H9 (cell line): ENCODE data around the gene MS4A4A. TPM values are rescaled to one million over a fixed set of nuclear protein-coding genes. Genes with fewer than 3 reads are reported as not detected.

ENCODE experiments used
- DNase-seq: peaks from one replicate; pipeline ENCODE4 v3.0.0-alpha.2; 2017
- H2AFZ ChIP-seq: one replicate; pipeline ENCODE4 v1.6.1; 2013; ENCODE audit warnings: mild to moderate bottlenecking, low read length, control low read depth, moderate library complexity
- H2AK5ac ChIP-seq: 2 replicates; pipeline ENCODE4 v1.6.1; 2013; ENCODE audit warnings: low read length, control low read depth, mixed read lengths; ENCODE audit not compliant: insufficient read length
- H2BK120ac ChIP-seq: one replicate; pipeline ENCODE4 v1.6.1; 2013; ENCODE audit warnings: low read depth, mild to moderate bottlenecking, low read length, control low read depth, inconsistent platforms; ENCODE audit not compliant: poor library complexity, severe bottlenecking
- H2BK12ac ChIP-seq: 2 replicates; pipeline ENCODE4 v1.6.1; 2013; ENCODE audit warnings: low read length, control low read depth, mixed read lengths, low read depth; ENCODE audit not compliant: insufficient read length
- H2BK15ac ChIP-seq: 2 replicates; pipeline ENCODE4 v1.6.1; 2013; ENCODE audit warnings: low read depth, low read length, control low read depth
- H2BK20ac ChIP-seq: one replicate; pipeline ENCODE4 v1.6.1; 2013; ENCODE audit warnings: low read depth, mild to moderate bottlenecking, low read length, control low read depth, inconsistent platforms; ENCODE audit not compliant: poor library complexity, severe bottlenecking
- H2BK5ac ChIP-seq: 2 replicates; pipeline ENCODE4 v1.6.1; 2013; ENCODE audit warnings: low read length, control low read depth, mixed read lengths; ENCODE audit not compliant: insufficient read length
- H3K14ac ChIP-seq: 2 replicates; pipeline ENCODE4 v1.6.1; 2013; ENCODE audit warnings: low read length, control low read depth; ENCODE audit not compliant: insufficient read depth
- H3K18ac ChIP-seq: 2 replicates; pipeline ENCODE4 v1.6.1; 2013; ENCODE audit warnings: low read depth, mild to moderate bottlenecking, mixed read lengths, low read length, control low read depth; ENCODE audit not compliant: insufficient read length
- H3K23ac ChIP-seq: 2 replicates; pipeline ENCODE4 v1.6.1; 2013; ENCODE audit warnings: low read length, control low read depth, mixed read lengths, low read depth; ENCODE audit not compliant: insufficient read length
- H3K23me2 ChIP-seq: 2 replicates; pipeline ENCODE4 v1.6.1; 2013; ENCODE audit warnings: low read depth, mild to moderate bottlenecking, mixed read lengths, low read length, control low read depth; ENCODE audit not compliant: insufficient read length, poor library complexity, severe bottlenecking
- H3K27ac ChIP-seq: 2 replicates; pipeline ENCODE4 v1.5.1; 2013; ENCODE audit warnings: low read length, control low read depth, mixed read lengths, low read depth; ENCODE audit not compliant: insufficient read length
- H3K27me3 ChIP-seq: 2 replicates; pipeline ENCODE4 v1.6.1; 2013; ENCODE audit warnings: low read length, control low read depth, inconsistent platforms; ENCODE audit not compliant: insufficient read depth
- H3K4ac ChIP-seq: 2 replicates; pipeline ENCODE4 v1.6.1; 2013; ENCODE audit warnings: low read depth, mild to moderate bottlenecking, control low read depth, inconsistent platforms, low read length, moderate library complexity
- H3K4me1 ChIP-seq: 2 replicates; pipeline ENCODE4 v1.6.1; 2013; ENCODE audit warnings: low read length, control low read depth, inconsistent platforms; ENCODE audit not compliant: insufficient read depth
- H3K4me2 ChIP-seq: 2 replicates; pipeline ENCODE4 v1.6.1; 2013; ENCODE audit warnings: low read length, control low read depth, mixed read lengths; ENCODE audit not compliant: insufficient read length, insufficient read depth
- H3K56ac ChIP-seq: 2 replicates; pipeline ENCODE4 v1.6.1; 2013; ENCODE audit warnings: low read depth, mild to moderate bottlenecking, mixed read lengths, low read length, control low read depth; ENCODE audit not compliant: insufficient read length
- H3K79me1 ChIP-seq: 2 replicates; pipeline ENCODE4 v1.6.1; 2013; ENCODE audit warnings: low read depth, mild to moderate bottlenecking, moderate library complexity, low read length, control low read depth, inconsistent platforms; ENCODE audit not compliant: insufficient read depth, poor library complexity, severe bottlenecking
- H3K79me2 ChIP-seq: 2 replicates; pipeline ENCODE4 v1.6.1; 2013; ENCODE audit warnings: low read length, control low read depth, inconsistent platforms; ENCODE audit not compliant: insufficient read depth
- H3K9ac ChIP-seq: 2 replicates; pipeline ENCODE4 v1.6.1; 2013; ENCODE audit warnings: low read length, control low read depth, mixed read lengths; ENCODE audit not compliant: insufficient read length; ENCODE audit errors: extremely low read depth
- H3K9me3 ChIP-seq: one replicate; pipeline ENCODE4 v1.6.1; 2013; ENCODE audit warnings: low read depth, low read length, inconsistent platforms; ENCODE audit not compliant: control insufficient read depth
- H3T11ph ChIP-seq: one replicate; pipeline ENCODE4 v1.6.1; 2013; ENCODE audit warnings: mild to moderate bottlenecking, low read length, control low read depth, inconsistent platforms
- H4K20me1 ChIP-seq: one replicate; pipeline ENCODE4 v1.6.1; 2013; ENCODE audit not compliant: control insufficient read depth, insufficient read length, insufficient read depth
- H4K5ac ChIP-seq: 2 replicates; pipeline ENCODE4 v1.6.1; 2013; ENCODE audit warnings: low read depth, mild to moderate bottlenecking, mixed read lengths, low read length, control low read depth; ENCODE audit not compliant: insufficient read length
- H4K8ac ChIP-seq: replicated peaks from 2 replicates; pipeline ENCODE4 v1.6.1; 2013; ENCODE audit warnings: low read length, control low read depth, mixed read lengths, low read depth; ENCODE audit not compliant: insufficient read length
- H4K91ac ChIP-seq: 2 replicates; pipeline ENCODE4 v1.6.1; 2013; ENCODE audit warnings: low read depth, mild to moderate bottlenecking, moderate library complexity, mixed read lengths, low read length, control low read depth; ENCODE audit not compliant: insufficient read length
- H3K27ac Mint-ChIP-seq, 3 experiments: 2 replicates in 2 of 3; 3 replicates in 1 of 3; pipeline ENCODE4 v1.8.0; 2020 to 2021; ENCODE audit warnings: mixed read lengths in 3 of 3, mild to moderate bottlenecking in 1 of 3, moderate library complexity in 1 of 3
- H3K27me3 Mint-ChIP-seq: 2 replicates; pipeline ENCODE4 v1.8.0; 2021; ENCODE audit warnings: low read depth, mild to moderate bottlenecking, moderate library complexity, mixed read lengths
- H3K36me3 Mint-ChIP-seq, 3 experiments: 2 replicates in 2 of 3; 3 replicates in 1 of 3; pipeline ENCODE4 v1.8.0; 2020 to 2021; ENCODE audit warnings: low read depth in 3 of 3, mixed read lengths in 3 of 3; ENCODE audit not compliant: insufficient read depth in 1 of 3
- H3K4me1 Mint-ChIP-seq, 2 experiments: 2 replicates each; pipeline ENCODE4 v1.8.0; 2020; ENCODE audit warnings: mixed read lengths in 2 of 2
- H3K4me3 Mint-ChIP-seq, 2 experiments: 2 replicates in 1 of 2; 3 replicates in 1 of 2; pipeline ENCODE4 v1.8.0; 2020 to 2021; ENCODE audit warnings: mild to moderate bottlenecking in 2 of 2, mixed read lengths in 2 of 2, moderate library complexity in 1 of 2
- H3K9me3 Mint-ChIP-seq, 2 experiments: 2 replicates in 1 of 2; 3 replicates in 1 of 2; pipeline ENCODE4 v1.8.0; 2020; ENCODE audit warnings: mild to moderate bottlenecking in 2 of 2, mixed read lengths in 2 of 2, moderate library complexity in 1 of 2
- CTCF ChIP-seq: fragments of 200-600 bp; sonication (generic); conservative IDR thresholded peaks from 3 replicates; pipeline ENCODE4 v1.8.0; 2021; ENCODE audit warnings: antibody characterized with exemption, mild to moderate bottlenecking
- WGBS: extraction: QIAGEN DNeasy Blood & Tissue Kit; methylation state at CpG from one replicate; pipeline ENCODE4 v1.1.7; 2013; ENCODE audit warnings: missing lambda C conversion rate, low lambda C conversion rate, mixed read lengths; ENCODE audit not compliant: insufficient read length; ENCODE audit errors: extremely low coverage; 5-methylcytosine and 5-hydroxymethylcytosine counted together
- total RNA-seq: library from RNA; stranded (reverse); gene quantifications from 2 replicates; pipeline ENCODE4 v1.2.1, GENCODE V29; 2021

MS4A4A gene
- total RNA-seq, 1 experiment from 2014 or later, result not detected

- Histone ChIP-seq H3K14ac (no peak overlapping the region), H2BK12ac (no peak overlapping the region), H3K79me1 (no peaks in the 10 kb centered on the region), H2BK20ac (no peak overlapping the region), H4K91ac (no peak overlapping the region), H3K79me2 (no peaks in the 10 kb centered on the region), H3K18ac (no peak overlapping the region), H3K56ac (no peak overlapping the region), H3K4me1 (peaks cover 2% of the 10 kb centered on the region; the same call in 1 of the 2 replicates), H3T11ph (no peak overlapping the region), H2BK5ac (no peak overlapping the region), H2AK5ac (no peak overlapping the region), H3K4ac (no peak overlapping the region), H4K5ac (no peak overlapping the region), H3K27ac (no peak overlapping the region), H4K20me1 (no peaks in the 10 kb centered on the region), H3K27me3 (no peaks in the 10 kb centered on the region), H3K9ac (no peak overlapping the region), H2AFZ (no peak overlapping the region), H3K4me2 (no peak overlapping the region), H2BK120ac (no peak overlapping the region), H4K8ac (no peak overlapping the region), H3K9me3 (no peaks in the 10 kb centered on the region), H3K23me2 (no peaks in the 10 kb centered on the region), H3K23ac (no peak overlapping the region), H2BK15ac (no peak overlapping the region)
- Mint-ChIP-seq H3K36me3 (no peaks in the 10 kb centered on the region; a peak in 1 of 7 replicates), H3K4me3 (no peak overlapping the region), H3K27ac (no peak overlapping the region), H3K9me3 (no peaks in the 10 kb centered on the region), H3K4me1 (peaks cover 10 to 14% of the 10 kb centered on the region in 2 experiments), H3K27me3 (no peaks in the 10 kb centered on the region; the same call in 1 of the 2 replicates)
- no CpG with 5 or more reads among the region's 3 CpGs for WGBS
- DNase-seq, result no peak
- no peak for TF ChIP-seq CTCF
Observed at GRCh38 chr11:60307507-60308195, 27.2 kb downstream of the MS4A4A start.
